Measurements from ENCODE around the gene OR2L5. TPM values are rescaled to one million over a fixed set of nuclear protein-coding genes. Genes with fewer than 3 reads are reported as not detected.

The OR2L5 gene, protein sequence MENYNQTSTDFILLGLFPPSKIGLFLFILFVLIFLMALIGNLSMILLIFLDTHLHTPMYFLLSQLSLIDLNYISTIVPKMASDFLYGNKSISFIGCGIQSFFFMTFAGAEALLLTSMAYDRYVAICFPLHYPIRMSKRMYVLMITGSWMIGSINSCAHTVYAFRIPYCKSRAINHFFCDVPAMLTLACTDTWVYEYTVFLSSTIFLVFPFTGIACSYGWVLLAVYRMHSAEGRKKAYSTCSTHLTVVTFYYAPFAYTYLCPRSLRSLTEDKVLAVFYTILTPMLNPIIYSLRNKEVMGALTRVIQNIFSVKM
- not detected in 2 replicates for total RNA-seq

DNA sequence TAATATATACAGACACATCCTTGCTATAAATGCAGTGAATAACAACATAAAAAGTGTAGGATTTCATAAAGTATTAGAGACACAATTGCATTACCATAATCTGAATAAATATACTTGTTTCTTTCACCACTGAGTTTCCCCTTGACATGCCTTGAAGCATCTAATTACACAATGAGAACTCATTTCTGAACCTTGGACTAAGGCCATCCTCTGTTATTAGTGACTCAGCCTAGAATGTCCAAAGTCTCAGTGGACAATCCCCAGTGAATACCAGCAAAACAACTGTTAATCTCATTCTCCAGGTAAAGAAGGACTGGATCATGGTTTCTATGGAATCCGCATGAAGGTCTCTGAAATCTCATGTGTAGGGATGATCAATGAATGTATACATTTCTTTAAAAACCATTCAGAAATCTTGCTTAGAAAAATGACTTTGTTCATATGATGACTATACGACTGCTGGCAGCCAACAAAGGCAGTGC is at the start of gene OR2L5:
Gene OR2L5, plus strand, starts transcription at position 432 of the 482 bp plus-strand sequence. CDS start 8,288 bp downstream, outside the sequence.
- TF ChIP-seq, protein P1, sequence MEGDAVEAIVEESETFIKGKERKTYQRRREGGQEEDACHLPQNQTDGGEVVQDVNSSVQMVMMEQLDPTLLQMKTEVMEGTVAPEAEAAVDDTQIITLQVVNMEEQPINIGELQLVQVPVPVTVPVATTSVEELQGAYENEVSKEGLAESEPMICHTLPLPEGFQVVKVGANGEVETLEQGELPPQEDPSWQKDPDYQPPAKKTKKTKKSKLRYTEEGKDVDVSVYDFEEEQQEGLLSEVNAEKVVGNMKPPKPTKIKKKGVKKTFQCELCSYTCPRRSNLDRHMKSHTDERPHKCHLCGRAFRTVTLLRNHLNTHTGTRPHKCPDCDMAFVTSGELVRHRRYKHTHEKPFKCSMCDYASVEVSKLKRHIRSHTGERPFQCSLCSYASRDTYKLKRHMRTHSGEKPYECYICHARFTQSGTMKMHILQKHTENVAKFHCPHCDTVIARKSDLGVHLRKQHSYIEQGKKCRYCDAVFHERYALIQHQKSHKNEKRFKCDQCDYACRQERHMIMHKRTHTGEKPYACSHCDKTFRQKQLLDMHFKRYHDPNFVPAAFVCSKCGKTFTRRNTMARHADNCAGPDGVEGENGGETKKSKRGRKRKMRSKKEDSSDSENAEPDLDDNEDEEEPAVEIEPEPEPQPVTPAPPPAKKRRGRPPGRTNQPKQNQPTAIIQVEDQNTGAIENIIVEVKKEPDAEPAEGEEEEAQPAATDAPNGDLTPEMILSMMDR (IDR thresholded peaks at IDR 0.05; ENCODE audit: insufficient read depth, low read depth, low read length) = no peak
- no peak within 1 kb of the TSS for H3K4me3 ChIP-seq (ENCODE audit: low read depth, low read length)
- DNase-seq (ENCODE audit: low read depth) = no peak

DNA sequence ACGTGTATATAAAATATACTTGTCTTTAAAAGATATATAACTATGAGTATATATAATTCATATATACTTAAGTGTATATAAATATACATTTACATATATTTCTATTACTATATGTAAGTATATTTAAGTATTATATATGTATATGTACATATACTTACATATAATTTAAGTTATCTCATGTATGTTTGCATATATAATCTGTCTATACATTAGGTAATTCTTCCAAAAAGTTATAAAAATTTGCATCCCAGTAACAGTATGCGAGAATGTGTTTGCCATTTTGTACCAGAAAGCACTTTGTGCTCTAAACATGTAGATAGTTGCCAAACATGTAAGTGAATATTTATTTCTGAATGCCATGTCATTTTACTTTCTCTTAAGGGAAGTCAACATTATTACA is 48.5 kb upstream of the OR2L5 start, which contains the start of gene OR2AK2:
Gene OR2AK2, plus strand, starts transcription at position 301 of the 400 bp plus-strand sequence. CDS start 144 bp downstream, outside the sequence.
- TF ChIP-seq, protein P1 (IDR thresholded peaks at IDR 0.05; ENCODE audit: insufficient read depth, low read depth, low read length) = no peak
- DNase-seq (ENCODE audit: low read depth) = no peak

DNA sequence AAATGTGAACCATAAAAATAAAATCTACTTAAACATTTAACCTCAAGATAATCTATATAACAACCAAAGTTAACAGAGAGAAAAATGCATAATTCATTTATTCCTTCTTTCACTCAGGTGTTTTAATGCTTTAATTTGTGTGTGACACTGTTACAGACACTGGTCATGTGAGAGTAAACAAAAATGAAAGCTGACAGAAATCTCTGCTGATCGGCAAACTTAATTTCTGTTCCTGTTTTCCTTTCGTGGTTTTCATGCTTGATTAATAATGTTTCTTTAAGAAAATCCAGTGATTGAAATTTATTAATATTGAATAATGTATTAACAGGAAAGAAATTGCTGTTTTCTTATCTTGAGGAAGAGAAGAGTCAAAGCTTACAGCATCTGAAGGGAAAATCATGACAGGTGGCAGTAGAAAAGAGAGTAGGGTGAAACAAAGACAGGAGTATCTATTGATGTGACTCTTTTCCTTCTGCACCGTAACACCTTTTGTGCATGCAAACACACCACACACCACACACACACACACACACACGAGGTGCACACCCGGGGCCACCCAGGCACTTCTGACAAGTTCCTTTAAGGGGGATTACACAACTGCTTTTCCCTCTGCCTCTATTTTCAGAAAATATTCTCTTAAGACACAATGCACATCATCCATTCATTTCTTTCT is 46.8 kb upstream of the OR2L5 start:
- no peak for DNase-seq (ENCODE audit: low read depth)
- TF ChIP-seq, protein P1 (IDR thresholded peaks at IDR 0.05; ENCODE audit: insufficient read depth, low read depth, low read length) = no peak
- no peak overlapping the region for H3K4me3 ChIP-seq (ENCODE audit: low read depth, low read length)

More for the DNA sequence above, 48.5 kb upstream of the OR2L5 start, which contains the start of gene OR2AK2:
- no peak within 1 kb of the TSS for H3K4me3 ChIP-seq (ENCODE audit: low read depth, low read length)

DNA sequence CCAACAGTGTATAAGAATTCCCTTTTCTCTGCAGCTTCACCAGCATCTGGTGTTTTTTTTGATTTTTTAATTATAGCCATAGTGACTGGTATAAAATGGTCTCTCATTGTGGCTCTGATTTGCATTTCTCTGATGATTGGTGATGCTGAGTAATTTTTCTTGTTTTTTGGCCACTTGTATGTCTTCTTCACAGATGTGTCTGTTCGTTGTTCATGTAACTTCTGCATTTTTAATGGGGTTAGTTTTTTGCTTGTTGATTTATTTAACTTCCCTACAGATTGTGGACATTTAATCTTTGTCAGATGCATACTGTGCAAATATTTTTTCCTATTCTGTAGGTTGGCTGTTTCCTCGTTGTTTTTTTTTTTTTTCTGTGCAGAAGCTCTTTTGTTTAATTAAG is 20.5 kb upstream of the OR2L5 start:
- no peak overlapping the region for H3K4me3 ChIP-seq (ENCODE audit: low read depth, low read length)
- no peak for DNase-seq (ENCODE audit: low read depth)
- TF ChIP-seq, protein P1 (IDR thresholded peaks at IDR 0.05; ENCODE audit: insufficient read depth, low read depth, low read length) = no peak

DNA sequence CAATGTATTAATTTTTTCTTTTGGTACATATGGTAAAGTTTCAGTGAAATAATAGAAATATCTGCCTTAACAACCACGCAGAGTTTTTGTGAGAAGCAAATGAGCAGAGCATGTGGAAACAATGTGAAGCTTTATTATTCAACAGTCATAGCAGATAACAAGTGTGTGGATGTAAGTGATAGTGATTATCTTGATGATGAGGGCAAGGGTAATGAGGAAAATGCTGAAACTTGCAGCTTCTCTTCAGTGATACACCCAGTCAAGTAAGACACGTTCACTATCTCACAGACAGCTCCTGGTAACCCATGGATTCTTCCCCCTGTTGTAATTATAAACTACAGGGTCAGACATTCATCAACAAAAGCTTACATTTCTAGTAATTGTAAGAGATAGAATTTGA is 14.6 kb upstream of the OR2L5 start:
- TF ChIP-seq, protein P1 (IDR thresholded peaks at IDR 0.05; ENCODE audit: insufficient read depth, low read depth, low read length) = no peak
- no peak for DNase-seq (ENCODE audit: low read depth)
- no peak overlapping the region for H3K4me3 ChIP-seq (ENCODE audit: low read depth, low read length)

DNA sequence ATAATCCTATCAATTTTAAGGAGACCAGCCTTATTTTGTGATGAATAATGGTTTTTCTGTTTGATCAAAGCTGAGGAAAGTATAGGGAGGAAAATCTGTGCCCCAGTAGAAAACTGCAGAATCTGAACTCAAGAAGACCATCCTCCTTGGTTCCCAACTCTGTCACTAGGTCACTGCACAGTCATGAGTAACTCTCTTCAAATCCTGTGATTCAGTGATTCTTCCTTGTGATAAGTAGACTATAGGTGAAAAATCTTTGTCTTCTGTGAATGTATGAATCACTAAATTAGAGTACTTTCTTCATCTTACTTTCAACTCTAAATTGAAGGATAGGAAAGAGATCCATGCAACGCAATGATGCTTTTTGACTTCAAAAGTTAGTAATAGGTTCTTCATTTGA is 13.3 kb upstream of the OR2L5 start:
- no peak overlapping the region for H3K4me3 ChIP-seq (ENCODE audit: low read depth, low read length)
- TF ChIP-seq, protein P1 (IDR thresholded peaks at IDR 0.05; ENCODE audit: insufficient read depth, low read depth, low read length) = no peak
- no peak for DNase-seq (ENCODE audit: low read depth)
